Neural cell (in vitro differentiated cells): ENCODE measurements around the gene ADO. TPM values are rescaled to one million over a fixed set of nuclear protein-coding genes. Genes with fewer than 3 reads are reported as not detected.

Experiments
- H2AFZ ChIP-seq: fragments of 200-600, 300-800 bp; sonication (generic), shearing (Covaris generic); 2 replicates; pipeline ENCODE4 v1.6.0; 2014; ENCODE audit warnings: low read depth, mild to moderate bottlenecking, antibody characterized with exemption, low read length, moderate library complexity
- H3F3A ChIP-seq: fragments of 200-600 bp; shearing (Covaris generic); 2 replicates; pipeline ENCODE4 v1.6.1; 2016; ENCODE audit warnings: mild to moderate bottlenecking, moderate library complexity, mixed read lengths, antibody characterized with exemption, low read length; ENCODE audit not compliant: insufficient read depth, poor library complexity, severe bottlenecking
- H3K27ac ChIP-seq: fragments of 200-600, 300-800 bp; sonication (generic), shearing (Covaris generic); 2 replicates; pipeline ENCODE4 v1.5.1; 2014; ENCODE audit warnings: mild to moderate bottlenecking, low read length, moderate library complexity
- H3K27me3 ChIP-seq: fragments of 300-800, 200-600 bp; sonication (generic), shearing (Covaris generic); 2 replicates; pipeline ENCODE4 v1.6.0; 2014; ENCODE audit warnings: mild to moderate bottlenecking, low read depth, low read length, moderate library complexity; ENCODE audit not compliant: insufficient read depth
- H3K36me3 ChIP-seq: fragments of 300-800, 200-600 bp; sonication (generic), shearing (Covaris generic); 2 replicates; pipeline ENCODE4 v1.5.1; 2014; ENCODE audit warnings: mild to moderate bottlenecking, antibody characterized with exemption, low read length, moderate library complexity; ENCODE audit not compliant: insufficient read depth
- H3K4me2 ChIP-seq: fragments of 300-800, 200-600 bp; sonication (generic), shearing (Covaris generic); 2 replicates; pipeline ENCODE4 v1.6.0; 2014; ENCODE audit warnings: mild to moderate bottlenecking, low read length
- H3K4me3 ChIP-seq: fragments of 300-800, 200-600 bp; sonication (generic), shearing (Covaris generic); 2 replicates; pipeline ENCODE4 v1.5.1; 2014; ENCODE audit warnings: mild to moderate bottlenecking, low read length, moderate library complexity
- H3K79me2 ChIP-seq: fragments of 200-600 bp; shearing (Covaris generic); replicated peaks from 2 replicates; pipeline ENCODE4 v1.6.0; 2014; ENCODE audit warnings: mild to moderate bottlenecking, low read length, moderate library complexity; ENCODE audit not compliant: insufficient read depth
- H3K9ac ChIP-seq: fragments of 300-800, 200-600 bp; sonication (generic), shearing (Covaris generic); 2 replicates; pipeline ENCODE4 v1.6.1; 2016; ENCODE audit warnings: mild to moderate bottlenecking, low read length, mixed read lengths
- H3K9me2 ChIP-seq: fragments of 200-600 bp; shearing (Covaris generic); 2 replicates; pipeline ENCODE4 v1.6.1; 2016; ENCODE audit warnings: mild to moderate bottlenecking, low read length, mixed read lengths; ENCODE audit not compliant: insufficient read depth
- H3K9me3 ChIP-seq: fragments of 200-600, 300-800 bp; sonication (generic), shearing (Covaris generic); 2 replicates; pipeline ENCODE4 v1.6.1; 2016; ENCODE audit warnings: mild to moderate bottlenecking, mixed run types, low read length, moderate library complexity, mixed read lengths
- H4K20me1 ChIP-seq: fragments of 200-600 bp; shearing (Covaris generic); 2 replicates; pipeline ENCODE4 v1.6.1; 2016; ENCODE audit warnings: mild to moderate bottlenecking, mixed run types; ENCODE audit not compliant: insufficient read depth
- CTCF ChIP-seq: fragments of 450-650 bp; IDR thresholded peaks from 2 replicates; pipeline ENCODE4 v1.5.1; 2014; ENCODE audit warnings: antibody characterized with exemption, mild to moderate bottlenecking, moderate library complexity; ENCODE audit not compliant: poor library complexity, severe bottlenecking
- EP300 ChIP-seq: fragments of 450-650 bp; conservative IDR thresholded peaks from 2 replicates; pipeline ENCODE4 v1.6.1; 2014; ENCODE audit warnings: antibody characterized with exemption, mild to moderate bottlenecking, moderate library complexity; ENCODE audit not compliant: poor library complexity, severe bottlenecking
- EZH2 ChIP-seq: fragments of 200-600, 300-800 bp; shearing (Covaris generic), sonication (generic); IDR thresholded peaks from 2 replicates; pipeline ENCODE4 v1.6.1; 2014; ENCODE audit warnings: antibody characterized with exemption, low read length, borderline replicate concordance, mild to moderate bottlenecking; ENCODE audit not compliant: insufficient read depth, poor library complexity, severe bottlenecking
- MXI1 ChIP-seq: fragments of 450-650 bp; conservative IDR thresholded peaks from 2 replicates; pipeline ENCODE4 v1.6.1; 2014; ENCODE audit warnings: antibody characterized with exemption, mild to moderate bottlenecking; ENCODE audit not compliant: poor library complexity, severe bottlenecking
- POLR2AphosphoS5 ChIP-seq: IDR thresholded peaks from 2 replicates; pipeline ENCODE4 v1.6.1; 2012
- RAD21 ChIP-seq: fragments of 450-650 bp; conservative IDR thresholded peaks from 2 replicates; pipeline ENCODE4 v1.6.1; 2014; ENCODE audit warnings: antibody characterized with exemption, mild to moderate bottlenecking, moderate library complexity
- SMC3 ChIP-seq: fragments of 450-650 bp; conservative IDR thresholded peaks from 2 replicates; pipeline ENCODE4 v1.6.1; 2014; ENCODE audit warnings: antibody characterized with exemption, mild to moderate bottlenecking, moderate library complexity; ENCODE audit not compliant: poor library complexity
- TAF1 ChIP-seq: IDR thresholded peaks from 2 replicates; pipeline ENCODE4 v1.6.1; 2012; ENCODE audit warnings: low read depth
- polyA plus RNA-seq: library from polyadenylated mRNA; depleted of rRNA; stranded (reverse); fragments of >200 nt; gene quantifications from 2 replicates; pipeline ENCODE4 v1.2.3, GENCODE V29; 2014
- TF ChIP-seq, protein P1 (sequence below): IDR thresholded peaks from 2 replicates; pipeline ENCODE4 v1.6.1; 2012; ENCODE audit warnings: borderline replicate concordance

The ADO gene
- polyA plus RNA-seq, 1 donor from 2014 or later: 33.2 TPM

DNA sequence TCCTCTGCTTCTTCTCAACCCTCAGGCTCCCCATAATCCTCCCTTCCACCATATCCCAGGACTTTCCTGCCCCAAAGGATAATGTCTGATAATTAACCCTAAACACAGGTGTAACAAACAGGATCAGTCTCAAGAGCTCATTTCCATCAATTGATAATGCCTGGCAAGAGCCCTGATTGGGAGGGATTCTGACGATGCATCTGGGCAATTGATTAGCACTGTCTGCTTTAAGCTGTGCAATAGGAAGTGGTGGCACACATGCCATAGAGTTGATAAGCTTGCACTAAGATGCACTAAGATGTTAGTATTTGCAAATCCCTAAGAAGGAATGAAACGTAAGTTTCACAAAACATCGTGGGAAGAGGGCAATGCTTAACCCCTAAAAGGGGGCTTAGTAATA is 39.1 kb downstream of the ADO start:
- TF ChIP-seq EZH2 (no peak), MXI1 (no peak), EP300 (no peak), SMC3 (no peak), POLR2AphosphoS5 (no peak), CTCF (no peak), TAF1 (no peak), RAD21 (no peak)
- TF ChIP-seq, protein P1, sequence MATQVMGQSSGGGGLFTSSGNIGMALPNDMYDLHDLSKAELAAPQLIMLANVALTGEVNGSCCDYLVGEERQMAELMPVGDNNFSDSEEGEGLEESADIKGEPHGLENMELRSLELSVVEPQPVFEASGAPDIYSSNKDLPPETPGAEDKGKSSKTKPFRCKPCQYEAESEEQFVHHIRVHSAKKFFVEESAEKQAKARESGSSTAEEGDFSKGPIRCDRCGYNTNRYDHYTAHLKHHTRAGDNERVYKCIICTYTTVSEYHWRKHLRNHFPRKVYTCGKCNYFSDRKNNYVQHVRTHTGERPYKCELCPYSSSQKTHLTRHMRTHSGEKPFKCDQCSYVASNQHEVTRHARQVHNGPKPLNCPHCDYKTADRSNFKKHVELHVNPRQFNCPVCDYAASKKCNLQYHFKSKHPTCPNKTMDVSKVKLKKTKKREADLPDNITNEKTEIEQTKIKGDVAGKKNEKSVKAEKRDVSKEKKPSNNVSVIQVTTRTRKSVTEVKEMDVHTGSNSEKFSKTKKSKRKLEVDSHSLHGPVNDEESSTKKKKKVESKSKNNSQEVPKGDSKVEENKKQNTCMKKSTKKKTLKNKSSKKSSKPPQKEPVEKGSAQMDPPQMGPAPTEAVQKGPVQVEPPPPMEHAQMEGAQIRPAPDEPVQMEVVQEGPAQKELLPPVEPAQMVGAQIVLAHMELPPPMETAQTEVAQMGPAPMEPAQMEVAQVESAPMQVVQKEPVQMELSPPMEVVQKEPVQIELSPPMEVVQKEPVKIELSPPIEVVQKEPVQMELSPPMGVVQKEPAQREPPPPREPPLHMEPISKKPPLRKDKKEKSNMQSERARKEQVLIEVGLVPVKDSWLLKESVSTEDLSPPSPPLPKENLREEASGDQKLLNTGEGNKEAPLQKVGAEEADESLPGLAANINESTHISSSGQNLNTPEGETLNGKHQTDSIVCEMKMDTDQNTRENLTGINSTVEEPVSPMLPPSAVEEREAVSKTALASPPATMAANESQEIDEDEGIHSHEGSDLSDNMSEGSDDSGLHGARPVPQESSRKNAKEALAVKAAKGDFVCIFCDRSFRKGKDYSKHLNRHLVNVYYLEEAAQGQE: no peak
- Histone ChIP-seq H3K4me2 (no peak overlapping the region), H3K36me3 (no peaks in the 10 kb centered on the region), H3K9me2 (no peaks in the 10 kb centered on the region), H3K9me3 (peaks cover 6% of the 10 kb centered on the region), H4K20me1 (no peaks in the 10 kb centered on the region), H3K4me3 (no peak overlapping the region), H2AFZ (no peak overlapping the region), H3K27me3 (no peaks in the 10 kb centered on the region), H3K79me2 (no peaks in the 10 kb centered on the region), H3K27ac (no peak overlapping the region), H3K9ac (no peak overlapping the region), H3F3A (no peaks in the 10 kb centered on the region)

- Histone ChIP-seq H3K27ac (no peak overlapping the region), H3K36me3 (no peaks in the 10 kb centered on the region), H3K27me3 (no peaks in the 10 kb centered on the region)
Observed at GRCh38 chr10:62844280-62845011, 39.9 kb downstream of the ADO start.

More at GRCh38 chr10:62844280-62845011, 39.9 kb downstream of the ADO start:
- Histone ChIP-seq H4K20me1 (no peaks in the 10 kb centered on the region), H3F3A (no peaks in the 10 kb centered on the region), H3K79me2 (no peaks in the 10 kb centered on the region), H3K4me2 (no peak overlapping the region), H2AFZ (no peak overlapping the region), H3K9ac (no peak overlapping the region), H3K9me2 (no peaks in the 10 kb centered on the region), H3K9me3 (peaks cover 6% of the 10 kb centered on the region), H3K4me3 (no peak overlapping the region)
- no peak for TF ChIP-seq TAF1
- TF ChIP-seq POLR2AphosphoS5: no peak
- no peak for TF ChIP-seq SMC3
- no peak for TF ChIP-seq EZH2
- TF ChIP-seq RAD21: no peak
- TF ChIP-seq EP300: no peak
- TF ChIP-seq MXI1: no peak
- no peak for TF ChIP-seq CTCF
- TF ChIP-seq, protein P1: no peak
